GM10248 (cell line): ENCODE measurements around the gene MFN1.

Experiments
- CTCF ChIA-PET: fragments of 300-600 bp; sonication (Branson Sonifier 250); formaldehyde crosslinking; extraction: SDS; loops from one replicate; lab custom pipeline; 2021; ENCODE audit warnings: antibody characterized with exemption; lab: Yijun Ruan, JAX
- POLR2A ChIA-PET: fragments of 350-650 bp; sonication (Branson Sonifier 250); formaldehyde crosslinking; extraction: SDS; loops from one replicate; lab custom pipeline; 2020; ENCODE audit warnings: antibody characterized with exemption; lab: Yijun Ruan, JAX
- DNase-seq: peaks from one replicate; pipeline ENCODE4 v3.0.0; 2012; ENCODE audit errors: extremely low spot score
- TF ChIP-seq, protein P1 (sequence below): IDR thresholded peaks from 2 replicates; pipeline ENCODE4 v1.5.1; 2012; ENCODE audit warnings: mild to moderate bottlenecking, low read depth; ENCODE audit errors: extremely low read depth, missing control alignments, control extremely low read depth

Gene MFN1

DNA sequence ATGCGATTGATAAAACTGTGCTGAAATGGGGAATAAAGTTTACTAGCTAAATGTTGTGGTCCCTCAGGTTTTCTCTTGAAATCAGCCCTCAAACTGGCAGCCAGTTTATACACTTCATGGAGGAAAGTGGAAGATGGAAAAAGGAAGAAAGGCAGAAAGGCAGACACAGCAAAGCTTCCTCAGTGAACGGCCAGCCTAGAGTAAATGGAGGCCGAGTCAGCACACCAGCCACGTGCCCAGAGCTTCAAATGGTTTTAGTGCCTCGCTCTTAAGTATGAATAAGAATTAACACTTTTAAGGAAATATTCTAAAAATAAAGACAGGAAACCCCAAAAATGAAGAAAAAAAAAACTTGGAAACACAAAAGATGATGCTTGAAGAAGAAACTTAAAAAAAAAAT, 55.5 kb downstream of the MFN1 start:
- TF ChIP-seq, protein P1, sequence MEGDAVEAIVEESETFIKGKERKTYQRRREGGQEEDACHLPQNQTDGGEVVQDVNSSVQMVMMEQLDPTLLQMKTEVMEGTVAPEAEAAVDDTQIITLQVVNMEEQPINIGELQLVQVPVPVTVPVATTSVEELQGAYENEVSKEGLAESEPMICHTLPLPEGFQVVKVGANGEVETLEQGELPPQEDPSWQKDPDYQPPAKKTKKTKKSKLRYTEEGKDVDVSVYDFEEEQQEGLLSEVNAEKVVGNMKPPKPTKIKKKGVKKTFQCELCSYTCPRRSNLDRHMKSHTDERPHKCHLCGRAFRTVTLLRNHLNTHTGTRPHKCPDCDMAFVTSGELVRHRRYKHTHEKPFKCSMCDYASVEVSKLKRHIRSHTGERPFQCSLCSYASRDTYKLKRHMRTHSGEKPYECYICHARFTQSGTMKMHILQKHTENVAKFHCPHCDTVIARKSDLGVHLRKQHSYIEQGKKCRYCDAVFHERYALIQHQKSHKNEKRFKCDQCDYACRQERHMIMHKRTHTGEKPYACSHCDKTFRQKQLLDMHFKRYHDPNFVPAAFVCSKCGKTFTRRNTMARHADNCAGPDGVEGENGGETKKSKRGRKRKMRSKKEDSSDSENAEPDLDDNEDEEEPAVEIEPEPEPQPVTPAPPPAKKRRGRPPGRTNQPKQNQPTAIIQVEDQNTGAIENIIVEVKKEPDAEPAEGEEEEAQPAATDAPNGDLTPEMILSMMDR, result no peak
- POLR2A ChIA-PET, result no interaction called here
- CTCF ChIA-PET, result interaction anchor here (1.0 to 1.2 kb wide), 4 partner anchors 10 to 157 kb away, joined by 3 to 5 read pairs (median 4); no protein-coding TSS in a partner anchor
- DNase-seq, result no peak

DNA sequence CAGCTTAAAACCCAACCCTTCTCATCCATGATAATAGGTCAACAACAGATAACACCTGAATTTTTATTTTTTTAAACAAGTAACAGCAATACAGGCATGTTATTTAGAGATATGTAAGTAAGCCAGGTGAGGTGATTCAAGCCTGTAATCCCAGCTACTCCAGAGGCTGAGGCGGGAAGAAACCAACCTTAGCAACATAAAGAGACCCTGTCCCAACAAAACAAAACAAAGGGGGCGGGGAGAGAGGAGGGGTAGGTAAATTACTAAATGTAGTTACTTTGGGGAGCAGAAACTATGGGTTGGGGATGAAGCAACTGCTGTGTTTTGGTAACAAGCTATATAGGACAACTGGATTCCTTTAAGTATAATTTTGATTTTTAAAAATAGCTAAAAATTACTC, 56.8 kb downstream of the MFN1 start:
- no peak for DNase-seq
- TF ChIP-seq, protein P1, result no peak
- CTCF ChIA-PET, result interaction anchor here (1.3 kb wide), 1 partner anchor 154 kb away, joined by 4 read pairs; no protein-coding TSS in a partner anchor
- POLR2A ChIA-PET, result no interaction called here

DNA sequence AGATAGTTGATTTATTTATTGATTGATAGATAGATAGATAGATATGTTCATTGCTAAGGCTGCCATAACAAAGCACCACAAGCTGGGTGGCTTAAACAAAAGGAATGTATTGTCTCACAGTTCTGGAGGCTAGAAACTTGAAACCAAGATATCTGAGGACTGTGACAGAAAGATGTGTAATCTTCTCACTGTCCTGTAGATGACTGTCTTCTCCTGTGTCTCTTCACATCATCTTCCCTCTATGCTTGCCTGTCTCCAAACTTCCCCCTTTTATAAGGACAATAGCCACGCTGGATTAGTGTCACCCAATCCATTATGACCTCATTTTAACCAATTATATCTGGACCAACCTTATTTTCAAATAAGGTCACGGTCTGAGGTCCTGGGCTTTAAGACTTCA, 62.8 kb downstream of the MFN1 start:
- POLR2A ChIA-PET, result no interaction called here
- DNase-seq, result no peak
- CTCF ChIA-PET, result interaction anchor here (1.1 to 1.9 kb wide), 3 partner anchors 25 to 240 kb away, joined by 3 to 5 read pairs (median 4); no protein-coding TSS in a partner anchor
- TF ChIP-seq, protein P1, result peak; percentile 26

DNA sequence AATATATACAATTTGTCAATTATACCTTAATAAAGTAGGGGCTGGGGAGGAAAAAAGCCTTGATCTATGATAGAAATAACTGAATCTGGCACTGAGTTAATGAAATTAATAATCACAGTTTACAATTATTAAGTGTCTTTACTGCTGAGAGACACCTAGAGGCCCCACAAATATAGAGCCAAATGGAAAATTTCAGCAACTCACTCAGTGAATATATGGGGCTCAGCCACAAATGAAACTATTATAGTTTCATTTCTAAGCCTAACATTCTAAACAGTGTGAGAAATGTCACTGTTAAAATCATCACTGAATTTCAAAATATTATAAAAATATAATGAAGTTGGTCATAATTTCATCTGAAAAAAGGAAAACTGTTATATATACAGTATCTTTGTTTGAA, 63.5 kb downstream of the MFN1 start:
- TF ChIP-seq, protein P1, result no peak
- POLR2A ChIA-PET, result no interaction called here
- CTCF ChIA-PET, result interaction anchor here (1.6 to 1.9 kb wide), 2 partner anchors 10 to 25 kb away, joined by 5 to 6 read pairs; no protein-coding TSS in a partner anchor
- no peak for DNase-seq

DNA sequence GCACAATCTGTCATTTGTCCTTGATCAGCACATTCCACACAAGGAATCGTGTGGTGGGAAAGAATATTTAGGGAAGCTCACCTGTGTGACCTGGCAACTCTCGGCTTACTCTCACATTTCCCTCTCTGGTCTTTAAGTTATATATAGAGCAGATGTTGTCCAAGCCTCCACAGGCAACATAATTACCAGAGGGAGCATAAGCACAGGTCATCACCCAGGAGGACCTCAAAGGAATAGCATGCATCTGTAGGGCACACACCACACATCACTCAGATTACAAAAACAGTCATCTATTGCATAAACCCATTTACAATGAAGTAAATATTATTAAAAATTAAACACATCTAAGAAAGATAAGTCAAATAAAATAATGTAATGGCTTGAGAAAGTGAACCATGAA, 67.3 kb downstream of the MFN1 start:
- POLR2A ChIA-PET, result no interaction called here
- TF ChIP-seq, protein P1, result no peak
- CTCF ChIA-PET, result no interaction called here
- DNase-seq, result no peak

DNA sequence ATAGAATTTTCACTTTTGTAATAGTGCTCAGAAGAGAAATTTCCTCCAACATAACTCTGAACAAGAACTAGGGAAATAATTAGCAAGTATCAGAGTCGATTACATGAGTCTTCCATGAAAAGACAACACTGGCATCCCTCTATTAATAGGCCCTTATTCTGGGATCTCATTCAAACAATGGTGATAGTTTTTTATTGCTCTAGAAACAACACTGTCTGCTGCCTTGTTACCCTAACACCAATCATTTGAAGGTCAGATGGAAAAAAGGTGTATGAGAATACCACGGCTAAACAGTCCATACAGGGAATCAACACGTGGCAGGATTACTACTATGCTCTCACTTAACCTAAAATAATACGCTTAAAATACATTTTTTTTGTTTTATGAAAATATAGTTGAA, 67.9 kb downstream of the MFN1 start:
- ChIA-PET CTCF (no interaction called here), POLR2A (interaction anchor here (0.6 kb wide), 1 partner anchor 120 kb away, joined by 5 read pairs; no protein-coding TSS in a partner anchor)
- TF ChIP-seq, protein P1, result no peak
- DNase-seq, result no peak
